ENCODE data around the gene CD274.
"Not testable (repeated sequence)": the region's sequence is repeated elsewhere in the genome, so short reads cannot be mapped to it uniquely, and the experiment has no call there.

DNA sequence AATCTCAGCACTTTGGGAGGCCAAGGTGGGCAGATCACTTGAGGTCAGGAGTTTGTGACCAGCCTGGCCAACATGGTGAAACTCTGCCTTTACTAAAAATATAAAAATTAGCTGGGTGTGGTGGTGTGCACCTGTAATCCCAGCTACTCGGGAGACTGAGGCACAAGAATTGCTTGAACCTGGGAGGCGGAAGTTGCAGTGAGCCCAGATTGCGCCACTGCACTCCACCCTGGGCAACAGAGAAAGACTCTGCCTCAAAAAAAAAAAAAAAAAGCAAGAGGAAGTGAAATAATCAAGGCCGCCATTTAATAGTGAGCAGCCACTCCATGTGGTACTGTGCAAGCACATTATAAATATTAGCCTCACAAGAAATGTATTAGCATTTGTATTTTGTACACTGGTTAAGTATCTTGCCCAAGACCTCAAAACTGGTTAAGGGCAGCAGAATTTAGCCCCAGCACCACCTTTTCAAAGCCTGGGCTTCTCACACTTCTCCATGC, 14.5 kb downstream of the CD274 start:
- TF ChIP-seq, protein P1, sequence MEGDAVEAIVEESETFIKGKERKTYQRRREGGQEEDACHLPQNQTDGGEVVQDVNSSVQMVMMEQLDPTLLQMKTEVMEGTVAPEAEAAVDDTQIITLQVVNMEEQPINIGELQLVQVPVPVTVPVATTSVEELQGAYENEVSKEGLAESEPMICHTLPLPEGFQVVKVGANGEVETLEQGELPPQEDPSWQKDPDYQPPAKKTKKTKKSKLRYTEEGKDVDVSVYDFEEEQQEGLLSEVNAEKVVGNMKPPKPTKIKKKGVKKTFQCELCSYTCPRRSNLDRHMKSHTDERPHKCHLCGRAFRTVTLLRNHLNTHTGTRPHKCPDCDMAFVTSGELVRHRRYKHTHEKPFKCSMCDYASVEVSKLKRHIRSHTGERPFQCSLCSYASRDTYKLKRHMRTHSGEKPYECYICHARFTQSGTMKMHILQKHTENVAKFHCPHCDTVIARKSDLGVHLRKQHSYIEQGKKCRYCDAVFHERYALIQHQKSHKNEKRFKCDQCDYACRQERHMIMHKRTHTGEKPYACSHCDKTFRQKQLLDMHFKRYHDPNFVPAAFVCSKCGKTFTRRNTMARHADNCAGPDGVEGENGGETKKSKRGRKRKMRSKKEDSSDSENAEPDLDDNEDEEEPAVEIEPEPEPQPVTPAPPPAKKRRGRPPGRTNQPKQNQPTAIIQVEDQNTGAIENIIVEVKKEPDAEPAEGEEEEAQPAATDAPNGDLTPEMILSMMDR (IDR thresholded peaks at IDR 0.05; ENCODE audit: poor library complexity, severe bottlenecking): not testable (repeated sequence)
- TF ChIP-seq POLR2AphosphoS5 (IDR thresholded peaks at IDR 0.05); EZH2 (IDR thresholded peaks at IDR 0.05; ENCODE audit: borderline replicate concordance, insufficient read depth, low read length, poor library complexity, severe bottlenecking): not testable (repeated sequence)

Data from neural cell (in vitro differentiated cells).